ENCODE results near the gene BPIFB2. TPM values are rescaled to one million over a fixed set of nuclear protein-coding genes. Genes with fewer than 3 reads are reported as not detected.

Gene BPIFB2
- total and polyA plus RNA-seq, 2 donors (not counting 3 experiments of a cell fraction or from before 2014, with no cell fraction given): not detected

DNA sequence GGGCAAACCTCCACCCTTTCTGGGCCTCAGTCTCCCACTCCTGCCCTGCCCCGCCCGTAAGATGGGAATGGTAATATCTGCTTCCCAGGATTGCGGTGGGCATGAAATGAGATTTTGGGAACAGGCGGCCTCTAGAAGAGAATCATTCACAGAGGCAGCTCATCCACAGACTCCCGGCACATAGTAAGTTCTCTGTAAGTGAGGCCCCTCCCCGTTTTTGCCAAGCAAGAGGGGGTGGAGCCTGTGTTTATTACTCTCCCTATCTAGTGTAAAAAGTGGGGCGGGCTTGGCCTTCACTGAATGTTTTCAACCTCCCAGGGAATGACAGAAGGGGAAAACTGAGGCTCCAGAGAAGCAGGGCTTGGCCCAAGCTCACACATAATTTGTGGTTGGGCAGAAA is 23.3 kb upstream of the BPIFB2 start:
- no peak overlapping the region for H3K9ac ChIP-seq (replicated peaks; ENCODE audit: extremely low read depth, insufficient read depth, low read length)
- no peaks in the 10 kb centered on the region for H3K9me1 ChIP-seq (replicated peaks; ENCODE audit: control insufficient read depth, extremely low read depth, insufficient read depth, low read length)
- no TSS peak for BruUV-seq (replicated peaks)
- no peak for TF ChIP-seq POLR2A (IDR thresholded peaks at IDR 0.05; ENCODE audit: low read depth, low read length)
- TF ChIP-seq POLR2AphosphoS5 (IDR thresholded peaks at IDR 0.05; ENCODE audit: insufficient read depth, low read depth, low read length): no peak
- no peak for TF ChIP-seq JUN (IDR thresholded peaks at IDR 0.05; ENCODE audit: borderline replicate concordance, insufficient read depth, insufficient read length, low read depth)
- TF ChIP-seq, protein P1, sequence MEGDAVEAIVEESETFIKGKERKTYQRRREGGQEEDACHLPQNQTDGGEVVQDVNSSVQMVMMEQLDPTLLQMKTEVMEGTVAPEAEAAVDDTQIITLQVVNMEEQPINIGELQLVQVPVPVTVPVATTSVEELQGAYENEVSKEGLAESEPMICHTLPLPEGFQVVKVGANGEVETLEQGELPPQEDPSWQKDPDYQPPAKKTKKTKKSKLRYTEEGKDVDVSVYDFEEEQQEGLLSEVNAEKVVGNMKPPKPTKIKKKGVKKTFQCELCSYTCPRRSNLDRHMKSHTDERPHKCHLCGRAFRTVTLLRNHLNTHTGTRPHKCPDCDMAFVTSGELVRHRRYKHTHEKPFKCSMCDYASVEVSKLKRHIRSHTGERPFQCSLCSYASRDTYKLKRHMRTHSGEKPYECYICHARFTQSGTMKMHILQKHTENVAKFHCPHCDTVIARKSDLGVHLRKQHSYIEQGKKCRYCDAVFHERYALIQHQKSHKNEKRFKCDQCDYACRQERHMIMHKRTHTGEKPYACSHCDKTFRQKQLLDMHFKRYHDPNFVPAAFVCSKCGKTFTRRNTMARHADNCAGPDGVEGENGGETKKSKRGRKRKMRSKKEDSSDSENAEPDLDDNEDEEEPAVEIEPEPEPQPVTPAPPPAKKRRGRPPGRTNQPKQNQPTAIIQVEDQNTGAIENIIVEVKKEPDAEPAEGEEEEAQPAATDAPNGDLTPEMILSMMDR (IDR thresholded peaks at IDR 0.05; ENCODE audit: extremely low read depth in 1 of 2, insufficient read depth in 1 of 2, low read depth in 1 of 2, low read length in 2 of 2): no peak
- TF ChIP-seq EZH2 (IDR thresholded peaks at IDR 0.05; ENCODE audit: borderline replicate concordance, low read depth, low read length, severe bottlenecking): no peak
- TF ChIP-seq GATA2 (IDR thresholded peaks at IDR 0.05; ENCODE audit: insufficient read depth, insufficient read length, low read depth, low read length): no peak
- TF ChIP-seq, protein P2, sequence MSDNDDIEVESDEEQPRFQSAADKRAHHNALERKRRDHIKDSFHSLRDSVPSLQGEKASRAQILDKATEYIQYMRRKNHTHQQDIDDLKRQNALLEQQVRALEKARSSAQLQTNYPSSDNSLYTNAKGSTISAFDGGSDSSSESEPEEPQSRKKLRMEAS (IDR thresholded peaks at IDR 0.05; ENCODE audit: insufficient read depth, insufficient read length): no peak
- no peak for TF ChIP-seq FOS (IDR thresholded peaks at IDR 0.05; ENCODE audit: borderline replicate concordance, insufficient read depth, low read length)
- no peak for TF ChIP-seq MYC (IDR thresholded peaks at IDR 0.05; ENCODE audit: low read depth, low read length)
- no peaks in the 10 kb centered on the region for H3K4me1 ChIP-seq (ENCODE audit: control insufficient read depth, extremely low read depth, insufficient read depth, low read length)
- intact Hi-C loops (cut with micrococcal nuclease): no loop called here
- no peak for FAIRE-seq
- no peak overlapping the region for H3K4me2 ChIP-seq (ENCODE audit: insufficient read depth, low read length)
- H3K79me2 ChIP-seq (ENCODE audit: control insufficient read depth, insufficient read depth, low read length): no peaks in the 10 kb centered on the region
- H3K36me3 ChIP-seq (ENCODE audit: control insufficient read depth in 2 of 2, extremely low read depth in 1 of 2, insufficient read depth in 2 of 2, low read length in 2 of 2): no peaks in the 10 kb centered on the region
- H2AFZ ChIP-seq (ENCODE audit: low read depth, low read length): no peak overlapping the region
- POLR2A ChIA-PET: no interaction called here
- dilution Hi-C loops (cut with MboI; ENCODE audit: extremely low pct_ligation_motif_present, low sequenced_read_pairs): no loop called here
- H3K27ac ChIP-seq (ENCODE audit: insufficient read depth, low read depth, low read length): no peak overlapping the region
- no peaks in the 10 kb centered on the region for H3K9me3 ChIP-seq (replicated peaks; ENCODE audit: control insufficient read depth, insufficient read depth, low read length)
- no peak overlapping the region for H3K4me3 ChIP-seq (replicated peaks in 1 of 3; ENCODE audit: insufficient read depth in 1 of 3, low read depth in 1 of 3, low read length in 3 of 3)
- DNase-seq (ENCODE audit: low read depth, low spot score): no peak
- no peaks in the 10 kb centered on the region for H3K27me3 ChIP-seq (ENCODE audit: control insufficient read depth in 2 of 2, insufficient read depth in 2 of 2, low read length in 2 of 2)
- H4K20me1 ChIP-seq (replicated peaks; ENCODE audit: control insufficient read depth, extremely low read depth, insufficient read depth, low read length): no peaks in the 10 kb centered on the region
- CTCF ChIA-PET: no interaction called here

Data from endothelial cell of umbilical vein (primary cell).